Effector memory CD4-positive, alpha-beta T cell (primary cell): ENCODE data around the gene RAB9B.
A peak's percentile ranks its signal among the peaks of the same experiment; 100 is the strongest.

Experiments
- DNase-seq, 3 donors: peaks; one replicate each; pipeline ENCODE4 v3.0.0-alpha.2; 2020
- H3K27ac ChIP-seq: 2 replicates; pipeline ENCODE4 v1.7.0; 2013; ENCODE audit warnings: mild to moderate bottlenecking, low read length, moderate library complexity; ENCODE audit not compliant: insufficient read depth, poor library complexity, severe bottlenecking
- H3K27me3 ChIP-seq: replicated peaks from 2 replicates; pipeline ENCODE4 v1.7.0; 2013; ENCODE audit warnings: mild to moderate bottlenecking, low read length; ENCODE audit not compliant: insufficient read depth, control insufficient read depth, poor library complexity, severe bottlenecking
- H3K36me3 ChIP-seq: 2 replicates; pipeline ENCODE4 v1.7.0; 2013; ENCODE audit warnings: mild to moderate bottlenecking, low read length, moderate library complexity; ENCODE audit not compliant: control insufficient read depth, insufficient read depth
- H3K4me1 ChIP-seq: 2 replicates; pipeline ENCODE4 v1.7.0; 2013; ENCODE audit warnings: low read length, mild to moderate bottlenecking; ENCODE audit not compliant: control insufficient read depth, insufficient read depth, poor library complexity, severe bottlenecking
- H3K4me3 ChIP-seq: 2 replicates; pipeline ENCODE4 v1.7.0; 2013; ENCODE audit warnings: low read length, low read depth, mild to moderate bottlenecking; ENCODE audit not compliant: insufficient read depth, poor library complexity, severe bottlenecking
- H3K9me3 ChIP-seq: 2 replicates; pipeline ENCODE4 v1.7.0; 2013; ENCODE audit warnings: mild to moderate bottlenecking, low read length, moderate library complexity; ENCODE audit not compliant: control insufficient read depth
- total RNA-seq, 3 donors: gene quantifications; one replicate each; lab custom pipeline; 2026; lab: John Stamatoyannopoulos, UW

RAB9B gene
- total RNA-seq: 0.09 to 0.58 (median 0.17) reads per million in 3 donors

GRCh38 chrX:103831803-103832544 lies at the start of gene RAB9B:
Gene RAB9B, minus strand, starts transcription at chrX:103832257. Its CDS starts 6,473 bp downstream, at chrX:103825784.
- Histone ChIP-seq H3K27me3 (no peaks in the 10 kb centered on the region), H3K4me1 (peaks cover 4% of the 10 kb centered on the region), H3K27ac (no peak within 1 kb of the TSS), H3K4me3 (peak within 1 kb of the TSS; percentile 62), H3K36me3 (no peaks in the 10 kb centered on the region), H3K9me3 (no peaks in the 10 kb centered on the region)
- peak in 2 of 3 donors; percentile 9 to 19 for DNase-seq

- H3K4me1 ChIP-seq: no peaks in the 10 kb centered on the region
- no peaks in the 10 kb centered on the region for H3K36me3 ChIP-seq
- H3K9me3 ChIP-seq: no peaks in the 10 kb centered on the region
- H3K27ac ChIP-seq: no peak overlapping the region
- DNase-seq: no peak
- H3K27me3 ChIP-seq: no peaks in the 10 kb centered on the region
- H3K4me3 ChIP-seq: no peak overlapping the region
These were observed 47.3 kb upstream of the RAB9B start for GRCh38 chrX:103879339-103879738.

GRCh38 chrX:103878466-103879122 lies 46.5 kb upstream of the RAB9B start:
- Histone ChIP-seq H3K9me3 (no peaks in the 10 kb centered on the region), H3K27me3 (no peaks in the 10 kb centered on the region), H3K36me3 (no peaks in the 10 kb centered on the region), H3K27ac (no peak overlapping the region), H3K4me3 (no peak overlapping the region), H3K4me1 (no peaks in the 10 kb centered on the region)
- DNase-seq: no peak

- Histone ChIP-seq H3K4me3 (no peak overlapping the region), H3K36me3 (no peaks in the 10 kb centered on the region), H3K27ac (no peak overlapping the region), H3K27me3 (no peaks in the 10 kb centered on the region), H3K4me1 (no peaks in the 10 kb centered on the region), H3K9me3 (no peaks in the 10 kb centered on the region)
- no peak for DNase-seq
These were observed 45.5 kb upstream of the RAB9B start for GRCh38 chrX:103877571-103877970.

GRCh38 chrX:103864886-103865534 lies 33.0 kb upstream of the RAB9B start:
- Histone ChIP-seq H3K27me3 (no peaks in the 10 kb centered on the region), H3K36me3 (no peaks in the 10 kb centered on the region), H3K4me3 (no peak overlapping the region), H3K4me1 (no peaks in the 10 kb centered on the region), H3K27ac (no peak overlapping the region), H3K9me3 (no peaks in the 10 kb centered on the region)
- DNase-seq: no peak

GRCh38 chrX:103864149-103864548 lies 32.1 kb upstream of the RAB9B start:
- no peaks in the 10 kb centered on the region for H3K27me3 ChIP-seq
- H3K9me3 ChIP-seq: no peaks in the 10 kb centered on the region
- H3K4me3 ChIP-seq: no peak overlapping the region
- H3K27ac ChIP-seq: no peak overlapping the region
- DNase-seq: no peak
- H3K36me3 ChIP-seq: no peaks in the 10 kb centered on the region
- H3K4me1 ChIP-seq: no peaks in the 10 kb centered on the region

- Histone ChIP-seq H3K27me3 (no peaks in the 10 kb centered on the region), H3K4me1 (no peaks in the 10 kb centered on the region), H3K4me3 (no peak overlapping the region), H3K36me3 (no peaks in the 10 kb centered on the region), H3K9me3 (no peaks in the 10 kb centered on the region), H3K27ac (no peak overlapping the region)
- DNase-seq: no peak
These were observed 29.1 kb upstream of the RAB9B start for GRCh38 chrX:103861200-103861599.

GRCh38 chrX:103849558-103849957 lies 17.5 kb upstream of the RAB9B start:
- DNase-seq: no peak
- no peak overlapping the region for H3K4me3 ChIP-seq
- H3K4me1 ChIP-seq: no peaks in the 10 kb centered on the region
- H3K36me3 ChIP-seq: no peaks in the 10 kb centered on the region
- no peaks in the 10 kb centered on the region for H3K27me3 ChIP-seq
- no peak overlapping the region for H3K27ac ChIP-seq
- H3K9me3 ChIP-seq: no peaks in the 10 kb centered on the region

GRCh38 chrX:103847174-103847870 lies 15.3 kb upstream of the RAB9B start:
- H3K27ac ChIP-seq: no peak overlapping the region
- H3K4me3 ChIP-seq: no peak overlapping the region
- no peaks in the 10 kb centered on the region for H3K27me3 ChIP-seq
- no peaks in the 10 kb centered on the region for H3K4me1 ChIP-seq
- H3K36me3 ChIP-seq: no peaks in the 10 kb centered on the region
- no peak for DNase-seq
- no peaks in the 10 kb centered on the region for H3K9me3 ChIP-seq
